HCT116 (cell line): ENCODE data around the gene SF3B5. TPM values are rescaled to one million over a fixed set of nuclear protein-coding genes. Genes with fewer than 3 reads are reported as not detected.

Source experiments
- ATAC-seq: fragments of 200-7000 bp; cut with Tn5 transposase; 2 replicates; pipeline ENCODE4 v1.9.1; 2020; ENCODE audit warnings: mild to moderate bottlenecking, moderate library complexity
- BruUV-seq: library from RNA; stranded (reverse); fragments of 400-500 nt; replicated peaks from 2 replicates; lab custom pipeline; 2021; lab: Mats Ljungman, UMichigan
- CTCF ChIA-PET: fragments of 300-600 bp; sonication (Branson Sonifier 250); formaldehyde crosslinking; loops from one replicate; lab custom pipeline; 2021; ENCODE audit warnings: antibody characterized with exemption; lab: Charles Lee
- POLR2A ChIA-PET: fragments of 300-600, 350-600 bp; sonication (Branson Sonifier 250); formaldehyde crosslinking; loops from one replicate; lab custom pipeline; 2021; ENCODE audit warnings: antibody characterized with exemption; lab: Charles Lee
- RAD21 ChIA-PET, 2 experiments: fragments of 300-600 bp; sonication (Branson Sonifier 250); formaldehyde crosslinking; loops; one replicate each; lab custom pipeline; 2023; ENCODE audit warnings: low total read pairs in 2 of 2; ENCODE audit not compliant: uncharacterized antibody in 2 of 2, unreplicated experiment in 2 of 2, low non-redundant PET in 1 of 2; lab: Charles Lee
- DNase-seq: peaks from one replicate; pipeline ENCODE4 v3.0.0-alpha.2; 2010; ENCODE audit warnings: low read depth, low spot score
- H2AFZ ChIP-seq: fragments of 200-600 bp; shearing (Covaris generic), sonication (generic); 2 replicates; pipeline ENCODE4 v1.6.1; 2017; ENCODE audit warnings: low read depth, mixed run types, mixed read lengths, antibody characterized with exemption, low read length; ENCODE audit not compliant: poor library complexity, severe bottlenecking
- H3K27ac ChIP-seq: 2 replicates; pipeline ENCODE4 v1.5.1; 2012; ENCODE audit warnings: low read depth, low read length
- H3K27me3 ChIP-seq: fragments of 200-600 bp; sonication (generic); 2 replicates; pipeline ENCODE4 v1.6.1; 2016; ENCODE audit warnings: mixed run types, low read length, mixed read lengths; ENCODE audit not compliant: insufficient read depth
- H3K36me3 ChIP-seq, 2 experiments: fragments of 200-500 bp in 1 of 2; fragments of 200-600 bp in 1 of 2; sonication (Bioruptor generic) in 1 of 2; sonication (generic) in 1 of 2; 2 replicates each; pipeline versions ENCODE4 v1.5.1 to v1.6.1; 2014 to 2016; ENCODE audit warnings: low read length in 2 of 2, inconsistent platforms in 1 of 2, mixed read lengths in 1 of 2, mixed run types in 1 of 2; ENCODE audit not compliant: insufficient read depth in 2 of 2, control insufficient read depth in 1 of 2
- H3K4me1 ChIP-seq, 2 experiments: fragments of 200-600 bp in 1 of 2; sonication (generic) in 1 of 2; 2 replicates each; pipeline versions ENCODE4 v1.5.1 to v1.6.1; 2012 to 2017; ENCODE audit warnings: low read length in 2 of 2, inconsistent platforms in 1 of 2, mild to moderate bottlenecking in 1 of 2, mixed read lengths in 1 of 2, mixed run types in 1 of 2, moderate library complexity in 1 of 2; ENCODE audit not compliant: insufficient read depth in 2 of 2, control insufficient read depth in 1 of 2
- H3K4me2 ChIP-seq: fragments of 200-600 bp; sonication (generic); 2 replicates; pipeline ENCODE4 v1.6.1; 2017; ENCODE audit warnings: mixed run types, low read length, mixed read lengths
- H3K4me3 ChIP-seq, 2 experiments: fragments of 200-600 bp in 1 of 2; sonication (generic) in 1 of 2; replicated peaks in 1 of 2; 2 replicates each; pipeline ENCODE4 v1.5.1; 2011 to 2016; ENCODE audit warnings: low read length in 2 of 2, control low read depth in 1 of 2, low read depth in 1 of 2, mild to moderate bottlenecking in 1 of 2, mixed read lengths in 1 of 2, mixed run types in 1 of 2
- H3K79me2 ChIP-seq: fragments of 200-600 bp; sonication (generic); 2 replicates; pipeline ENCODE4 v1.6.1; 2017; ENCODE audit warnings: mild to moderate bottlenecking, mixed run types, low read length, moderate library complexity, mixed read lengths; ENCODE audit not compliant: insufficient read depth
- H3K9ac ChIP-seq: fragments of 200-600 bp; sonication (generic); 2 replicates; pipeline ENCODE4 v1.6.1; 2016; ENCODE audit warnings: low read length, mixed read lengths
- H3K9me2 ChIP-seq: fragments of 200-600 bp; sonication (generic), shearing (Covaris generic); 2 replicates; pipeline ENCODE4 v1.6.1; 2017; ENCODE audit warnings: mixed run types, mild to moderate bottlenecking, moderate library complexity; ENCODE audit not compliant: insufficient read depth
- H3K9me3 ChIP-seq, 2 experiments: fragments of 200-500 bp in 1 of 2; fragments of 200-600 bp in 1 of 2; sonication (Bioruptor generic) in 1 of 2; sonication (generic) in 1 of 2; 2 replicates each; pipeline ENCODE4 v1.6.1; 2014 to 2017; ENCODE audit warnings: low read length in 2 of 2, mixed read lengths in 2 of 2, inconsistent platforms in 1 of 2, low read depth in 1 of 2, mild to moderate bottlenecking in 1 of 2, mixed run types in 1 of 2, moderate library complexity in 1 of 2; ENCODE audit not compliant: control insufficient read depth in 1 of 2, insufficient read depth in 1 of 2
- H4K20me1 ChIP-seq: fragments of 200-600 bp; sonication (generic), shearing (Covaris generic); 2 replicates; pipeline ENCODE4 v1.6.1; 2017; ENCODE audit warnings: mixed run types, mild to moderate bottlenecking, moderate library complexity; ENCODE audit not compliant: insufficient read depth
- EZH2 ChIP-seq: fragments of 200-600 bp; sonication (generic); IDR thresholded peaks from 2 replicates; pipeline ENCODE4 v1.6.1; 2017; ENCODE audit warnings: antibody characterized with exemption, mixed run types
- EZH2phosphoT487 ChIP-seq: fragments of 200-600 bp; IDR thresholded peaks from 2 replicates; pipeline ENCODE4 v1.6.1; 2018; ENCODE audit warnings: antibody characterized with exemption, borderline replicate concordance
- POLR2A ChIP-seq: IDR thresholded peaks from 2 replicates; pipeline ENCODE4 v1.7.0; 2011; ENCODE audit warnings: borderline replicate concordance; ENCODE audit not compliant: insufficient read depth, insufficient read length; ENCODE audit errors: extremely low read depth
- SIN3A ChIP-seq: IDR thresholded peaks from 2 replicates; pipeline ENCODE4 v1.6.1; 2012; ENCODE audit warnings: low read depth
- YY1 ChIP-seq: IDR thresholded peaks from 2 replicates; pipeline ENCODE4 v1.6.1; 2011; ENCODE audit warnings: low read length, low read depth, moderate library complexity, mild to moderate bottlenecking; ENCODE audit not compliant: insufficient replicate concordance; ENCODE audit errors: extremely low read depth
- intact Hi-C: fragments of 100-400 bp; cut with micrococcal nuclease; formaldehyde crosslinking; loops from 2 replicates; pipeline ENCODE4 v1.10.0; 2022
- total RNA-seq: library from RNA; stranded (reverse); gene quantifications from one replicate; pipeline ENCODE4 v1.2.1, GENCODE V29; 2021; ENCODE audit not compliant: unreplicated experiment
- TF ChIP-seq, protein P1 (sequence below): IDR thresholded peaks from 2 replicates; pipeline ENCODE4 v1.6.1; 2011; ENCODE audit warnings: mild to moderate bottlenecking, low read length, moderate library complexity; ENCODE audit not compliant: insufficient replicate concordance; ENCODE audit errors: extremely low read depth
- TF ChIP-seq, protein P2 (sequence below): IDR thresholded peaks from 2 replicates; pipeline ENCODE4 v1.6.1; 2012

SF3B5 gene
- total RNA-seq, 1 experiment from 2014 or later: 173 TPM

DNA sequence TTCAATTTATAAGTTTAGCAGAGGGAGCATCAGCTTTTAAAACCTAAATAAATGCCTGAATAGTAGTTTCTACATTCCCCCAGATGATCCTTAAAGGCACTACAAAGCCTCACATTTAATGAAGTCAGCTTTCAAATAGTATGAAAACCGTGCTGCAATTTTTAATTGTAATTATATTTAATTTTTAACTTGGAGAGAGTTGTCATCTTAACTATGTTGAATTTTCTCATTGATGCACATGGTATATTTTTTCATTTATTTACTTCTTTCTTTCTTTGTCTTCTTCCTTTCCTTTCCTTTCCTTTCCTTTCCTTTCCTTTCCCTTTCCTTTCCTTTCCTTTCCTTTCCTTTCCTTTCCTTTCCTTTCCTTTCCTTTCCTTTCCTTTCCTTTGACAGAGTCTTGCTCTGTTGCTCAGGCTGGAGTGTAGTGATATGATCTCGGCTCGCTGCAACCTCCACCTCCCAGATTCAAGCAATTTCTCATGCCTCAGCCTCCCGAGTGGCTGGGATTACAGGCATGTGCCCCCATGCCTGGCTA is 7.7 kb upstream of the SF3B5 start:
- TF ChIP-seq SIN3A (no peak), POLR2A (no peak), EZH2 (no peak), YY1 (no peak), EZH2phosphoT487 (no peak)
- TF ChIP-seq, protein P1, sequence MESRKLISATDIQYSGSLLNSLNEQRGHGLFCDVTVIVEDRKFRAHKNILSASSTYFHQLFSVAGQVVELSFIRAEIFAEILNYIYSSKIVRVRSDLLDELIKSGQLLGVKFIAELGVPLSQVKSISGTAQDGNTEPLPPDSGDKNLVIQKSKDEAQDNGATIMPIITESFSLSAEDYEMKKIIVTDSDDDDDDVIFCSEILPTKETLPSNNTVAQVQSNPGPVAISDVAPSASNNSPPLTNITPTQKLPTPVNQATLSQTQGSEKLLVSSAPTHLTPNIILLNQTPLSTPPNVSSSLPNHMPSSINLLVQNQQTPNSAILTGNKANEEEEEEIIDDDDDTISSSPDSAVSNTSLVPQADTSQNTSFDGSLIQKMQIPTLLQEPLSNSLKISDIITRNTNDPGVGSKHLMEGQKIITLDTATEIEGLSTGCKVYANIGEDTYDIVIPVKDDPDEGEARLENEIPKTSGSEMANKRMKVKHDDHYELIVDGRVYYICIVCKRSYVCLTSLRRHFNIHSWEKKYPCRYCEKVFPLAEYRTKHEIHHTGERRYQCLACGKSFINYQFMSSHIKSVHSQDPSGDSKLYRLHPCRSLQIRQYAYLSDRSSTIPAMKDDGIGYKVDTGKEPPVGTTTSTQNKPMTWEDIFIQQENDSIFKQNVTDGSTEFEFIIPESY: no peak
- TF ChIP-seq, protein P2, sequence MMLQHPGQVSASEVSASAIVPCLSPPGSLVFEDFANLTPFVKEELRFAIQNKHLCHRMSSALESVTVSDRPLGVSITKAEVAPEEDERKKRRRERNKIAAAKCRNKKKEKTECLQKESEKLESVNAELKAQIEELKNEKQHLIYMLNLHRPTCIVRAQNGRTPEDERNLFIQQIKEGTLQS: no peak
- TF ChIP-seq, all 23 proteins: peak for 0
- Histone ChIP-seq H2AFZ (no peak overlapping the region), H3K27ac (no peak overlapping the region), H3K4me2 (no peak overlapping the region), H4K20me1 (no peaks in the 10 kb centered on the region), H3K9ac (no peak overlapping the region), H3K9me2 (no peaks in the 10 kb centered on the region), H3K9me3 (no peaks in the 10 kb centered on the region), H3K36me3 (no peaks in the 10 kb centered on the region), H3K27me3 (no peaks in the 10 kb centered on the region), H3K4me3 (no peak overlapping the region), H3K79me2 (no peaks in the 10 kb centered on the region), H3K4me1 (no peaks in the 10 kb centered on the region)
- no peak for ATAC-seq
- BruUV-seq: no TSS peak
- RAD21 ChIA-PET: no interaction called here
- DNase-seq: no peak
- CTCF ChIA-PET: no interaction called here
- intact Hi-C loops: loop anchor here (10.0 kb wide), 1 partner anchor 1112 kb away; no protein-coding TSS in a partner anchor
- POLR2A ChIA-PET: no interaction called here
